ENCODE data around the gene GPC6. TPM values are rescaled to one million over a fixed set of nuclear protein-coding genes. Genes with fewer than 3 reads are reported as not detected.

Gene GPC6
- total RNA-seq, 1 donor = 77.8 TPM

- H3K4me3 ChIP-seq (ENCODE audit: insufficient read depth, low read length) = no peak overlapping the region
- DNase-seq (ENCODE audit: insufficient read length, low spot score, missing footprints) = no peak
- no peak overlapping the region for H3K27ac ChIP-seq (ENCODE audit: low read depth, low read length)
- TF ChIP-seq CTCF (IDR thresholded peaks at IDR 0.05; ENCODE audit: extremely low read depth, low read depth, low read length) = no peak
- H2AFZ ChIP-seq (ENCODE audit: low read length) = no peak overlapping the region
- peaks cover 19% of the 10 kb centered on the region for H3K4me1 ChIP-seq (ENCODE audit: insufficient read depth, low read length)
- no peaks in the 10 kb centered on the region for H3K36me3 ChIP-seq (ENCODE audit: insufficient read depth, low read length)
- H3K4me2 ChIP-seq (ENCODE audit: insufficient read depth, low read length) = no peak overlapping the region
- H3K27me3 ChIP-seq (ENCODE audit: insufficient read depth, low read length) = no peaks in the 10 kb centered on the region
- no peaks in the 10 kb centered on the region for H3K9me3 ChIP-seq (ENCODE audit: low read depth, low read length)
- H4K20me1 ChIP-seq (ENCODE audit: insufficient read depth, low read length) = no peaks in the 10 kb centered on the region
- no peaks in the 10 kb centered on the region for H3K79me2 ChIP-seq (ENCODE audit: insufficient read depth, low read length)
These were observed 1186.4 kb downstream of the GPC6 start for GRCh38 chr13:94412870-94413597.

- no peaks in the 10 kb centered on the region for H3K9me3 ChIP-seq (ENCODE audit: low read depth, low read length)
- no peaks in the 10 kb centered on the region for H3K79me2 ChIP-seq (ENCODE audit: insufficient read depth, low read length)
- no peaks in the 10 kb centered on the region for H3K27me3 ChIP-seq (ENCODE audit: insufficient read depth, low read length)
- H3K4me3 ChIP-seq (ENCODE audit: insufficient read depth, low read length) = no peak overlapping the region
- H2AFZ ChIP-seq (ENCODE audit: low read length) = no peak overlapping the region
- DNase-seq (ENCODE audit: insufficient read length, low spot score, missing footprints) = no peak
- TF ChIP-seq CTCF (IDR thresholded peaks at IDR 0.05; ENCODE audit: extremely low read depth, low read depth, low read length) = no peak
- peaks cover 19% of the 10 kb centered on the region for H3K4me1 ChIP-seq (ENCODE audit: insufficient read depth, low read length)
- no peaks in the 10 kb centered on the region for H4K20me1 ChIP-seq (ENCODE audit: insufficient read depth, low read length)
- H3K36me3 ChIP-seq (ENCODE audit: insufficient read depth, low read length) = no peaks in the 10 kb centered on the region
- H3K27ac ChIP-seq (ENCODE audit: low read depth, low read length) = no peak overlapping the region
- no peak overlapping the region for H3K4me2 ChIP-seq (ENCODE audit: insufficient read depth, low read length)
These were observed 1187.0 kb downstream of the GPC6 start for GRCh38 chr13:94413598-94413944.

- DNase-seq (ENCODE audit: insufficient read length, low spot score, missing footprints) = no peak
- peaks cover 23% of the 10 kb centered on the region for H3K4me1 ChIP-seq (ENCODE audit: insufficient read depth, low read length)
- no peaks in the 10 kb centered on the region for H3K9me3 ChIP-seq (ENCODE audit: low read depth, low read length)
- H3K27me3 ChIP-seq (ENCODE audit: insufficient read depth, low read length) = no peaks in the 10 kb centered on the region
- H3K4me2 ChIP-seq (ENCODE audit: insufficient read depth, low read length) = no peak overlapping the region
- H3K79me2 ChIP-seq (ENCODE audit: insufficient read depth, low read length) = no peaks in the 10 kb centered on the region
- H2AFZ ChIP-seq (ENCODE audit: low read length) = no peak overlapping the region
- no peak for TF ChIP-seq CTCF (IDR thresholded peaks at IDR 0.05; ENCODE audit: extremely low read depth, low read depth, low read length)
- H3K36me3 ChIP-seq (ENCODE audit: insufficient read depth, low read length) = no peaks in the 10 kb centered on the region
- no peaks in the 10 kb centered on the region for H4K20me1 ChIP-seq (ENCODE audit: insufficient read depth, low read length)
- H3K4me3 ChIP-seq (ENCODE audit: insufficient read depth, low read length) = no peak overlapping the region
- H3K27ac ChIP-seq (ENCODE audit: low read depth, low read length) = no peak overlapping the region
These were observed 1187.5 kb downstream of the GPC6 start for GRCh38 chr13:94414141-94414540.

GRCh38 chr13:94414708-94415107 lies 1188.1 kb downstream of the GPC6 start:
- H3K79me2 ChIP-seq (ENCODE audit: insufficient read depth, low read length) = no peaks in the 10 kb centered on the region
- H3K27me3 ChIP-seq (ENCODE audit: insufficient read depth, low read length) = no peaks in the 10 kb centered on the region
- H3K4me3 ChIP-seq (ENCODE audit: insufficient read depth, low read length) = no peak overlapping the region
- no peaks in the 10 kb centered on the region for H3K9me3 ChIP-seq (ENCODE audit: low read depth, low read length)
- H4K20me1 ChIP-seq (ENCODE audit: insufficient read depth, low read length) = no peaks in the 10 kb centered on the region
- no peak for DNase-seq (ENCODE audit: insufficient read length, low spot score, missing footprints)
- no peak overlapping the region for H3K4me2 ChIP-seq (ENCODE audit: insufficient read depth, low read length)
- TF ChIP-seq CTCF (IDR thresholded peaks at IDR 0.05; ENCODE audit: extremely low read depth, low read depth, low read length) = no peak
- H3K36me3 ChIP-seq (ENCODE audit: insufficient read depth, low read length) = no peaks in the 10 kb centered on the region
- peaks cover 28% of the 10 kb centered on the region for H3K4me1 ChIP-seq (ENCODE audit: insufficient read depth, low read length)
- H3K27ac ChIP-seq (ENCODE audit: low read depth, low read length) = no peak overlapping the region
- no peak overlapping the region for H2AFZ ChIP-seq (ENCODE audit: low read length)

Data from osteoblast (primary cell).